Hematopoietic multipotent progenitor cell treated with erythropoietin and hydrocortisone succinate and interleukin-3 and kit ligand, for 15 days (in vitro differentiated cells): ENCODE measurements around the gene ATP13A3.

Experiments
- DNase-seq: peaks from one replicate; pipeline ENCODE4 v3.0.0-alpha.2; 2015; ENCODE audit warnings: low spot score

ATP13A3 gene

DNA sequence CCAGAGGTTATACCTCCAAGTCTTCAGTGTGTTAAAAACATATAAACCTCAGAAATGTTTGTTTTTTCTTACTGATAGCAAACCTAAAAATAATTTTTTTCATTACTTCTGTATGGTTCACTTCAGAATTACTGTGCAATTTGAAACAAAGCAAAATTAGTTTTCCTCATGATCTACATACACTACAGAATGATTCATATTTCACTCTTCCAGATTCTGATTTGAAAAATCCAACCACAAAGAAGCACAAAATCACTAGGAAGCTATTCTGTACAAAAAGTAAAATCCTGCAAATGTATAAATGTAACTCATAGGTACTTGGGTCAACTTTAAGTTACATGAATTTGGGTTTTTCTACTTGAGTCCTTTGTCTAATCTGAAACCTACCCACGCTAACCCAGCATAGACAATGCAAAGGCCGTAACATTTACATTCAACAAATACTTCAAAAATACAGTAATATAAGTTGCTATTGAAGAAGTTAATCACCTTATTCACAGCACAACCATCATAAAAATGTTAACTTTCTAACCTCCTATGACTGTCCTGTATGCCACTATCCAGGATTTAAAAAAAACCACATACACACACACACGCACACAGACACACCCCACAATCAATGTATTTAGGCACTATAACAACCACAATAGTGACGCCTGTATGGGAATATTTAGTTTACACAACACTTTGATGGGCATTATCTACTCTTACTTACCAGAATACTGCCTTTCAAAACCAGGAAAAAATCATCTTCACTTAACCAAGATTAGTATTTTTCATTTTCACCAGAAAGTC, 11.5 kb downstream of the ATP13A3 start:
- DNase-seq, result no peak

DNA sequence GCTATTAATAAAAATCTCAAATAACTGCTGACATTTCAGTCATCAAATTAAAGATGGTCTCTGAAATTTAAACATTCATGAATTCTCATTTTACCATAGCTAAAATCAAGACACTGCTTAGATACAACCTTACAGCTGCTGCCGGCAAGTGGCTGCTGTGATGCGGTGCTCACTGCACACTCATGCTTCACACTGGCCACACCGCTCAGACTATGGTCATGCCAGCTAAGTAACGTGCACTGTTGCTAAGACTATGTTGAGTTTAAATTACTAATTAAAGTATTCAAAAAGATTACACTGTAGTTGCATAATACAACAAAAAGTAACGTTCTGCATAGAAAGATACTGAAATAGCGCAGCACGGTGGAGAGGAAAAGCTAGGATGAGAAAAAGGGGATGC, 12.1 kb downstream of the ATP13A3 start:
- no peak for DNase-seq

DNA sequence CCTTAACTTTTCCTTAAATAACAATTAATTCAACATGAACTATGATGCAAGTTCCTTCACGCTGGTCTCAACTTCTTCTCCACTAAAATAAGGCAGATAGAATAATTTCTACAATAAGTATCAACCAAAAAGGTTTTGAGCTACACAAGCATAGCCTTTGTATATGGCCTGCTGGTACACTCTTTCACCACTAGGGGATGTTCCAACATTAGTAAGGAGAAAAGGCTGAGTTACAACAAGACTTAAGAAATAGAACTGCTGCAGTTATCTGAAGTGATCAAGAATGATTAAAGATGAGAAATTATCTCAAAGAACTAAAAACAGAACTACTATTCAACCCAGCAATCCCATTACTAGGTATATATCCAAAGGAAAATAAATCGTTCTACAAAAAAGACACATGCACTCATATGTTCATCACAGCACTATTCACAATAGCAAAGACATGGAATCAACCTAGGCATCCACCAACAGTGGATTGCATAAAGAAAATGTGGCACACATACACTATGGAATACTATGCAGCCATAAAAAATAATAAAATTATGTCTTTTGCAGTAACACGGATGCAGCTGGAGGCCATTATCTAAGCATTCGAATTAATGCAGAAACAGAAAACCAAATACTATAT, 14.4 kb downstream of the ATP13A3 start:
- DNase-seq, result peak; percentile 82

DNA sequence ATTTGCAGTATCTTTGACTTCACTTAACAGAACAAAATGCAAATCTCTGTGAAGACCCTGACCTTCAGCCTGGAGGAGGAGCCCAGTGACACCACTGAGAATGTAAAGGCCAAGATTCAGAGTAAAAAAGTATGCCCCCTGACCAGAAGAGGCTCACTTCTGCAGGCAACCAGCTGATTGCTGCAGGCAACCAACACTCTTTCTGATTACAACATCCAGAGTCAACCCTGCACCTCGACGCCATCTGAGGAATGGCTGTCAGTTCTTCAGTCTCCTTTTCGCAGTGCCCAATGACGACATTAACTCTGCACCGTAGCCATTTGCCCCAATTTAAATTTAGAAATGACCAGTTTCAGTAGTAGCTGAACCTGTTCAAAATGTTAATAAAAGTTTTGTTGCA, 14.9 kb downstream of the ATP13A3 start:
- no peak for DNase-seq

DNA sequence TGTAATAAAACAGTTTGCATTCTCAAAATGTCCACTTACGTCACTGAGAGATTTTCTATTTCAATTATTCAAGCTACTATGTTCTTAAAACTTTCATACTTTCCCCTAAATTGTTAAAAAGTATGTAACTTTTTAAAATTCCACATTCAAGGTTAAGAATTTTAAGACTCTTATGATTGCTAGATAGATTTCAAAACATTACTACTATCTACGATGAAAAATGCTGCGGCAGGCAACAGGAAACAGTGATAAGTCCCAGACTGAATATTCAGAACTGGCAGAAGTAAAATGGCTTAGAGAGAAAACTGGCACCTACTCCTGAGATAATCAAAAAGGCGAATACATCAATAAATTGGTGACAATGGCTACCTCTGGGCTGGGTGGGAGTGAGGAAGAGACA, 16.2 kb downstream of the ATP13A3 start:
- DNase-seq, result no peak

DNA sequence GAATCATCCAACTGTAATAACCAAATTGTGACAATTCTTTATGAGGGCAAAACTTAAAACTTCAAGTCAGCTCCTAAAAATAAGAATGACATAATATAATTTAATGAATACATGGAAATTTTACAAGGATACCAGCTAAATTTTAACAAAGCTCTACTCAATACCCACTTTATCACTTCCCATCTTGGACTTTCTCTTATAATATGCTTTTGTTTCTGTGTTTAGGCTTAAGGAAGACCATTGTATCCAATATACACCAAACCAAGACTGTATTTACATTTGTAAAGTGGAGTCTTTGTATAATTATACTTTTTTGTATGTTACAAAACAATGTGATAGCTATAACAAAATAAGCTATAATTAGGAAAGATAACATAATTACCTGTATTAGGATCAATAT, 16.8 kb downstream of the ATP13A3 start:
- no peak for DNase-seq

DNA sequence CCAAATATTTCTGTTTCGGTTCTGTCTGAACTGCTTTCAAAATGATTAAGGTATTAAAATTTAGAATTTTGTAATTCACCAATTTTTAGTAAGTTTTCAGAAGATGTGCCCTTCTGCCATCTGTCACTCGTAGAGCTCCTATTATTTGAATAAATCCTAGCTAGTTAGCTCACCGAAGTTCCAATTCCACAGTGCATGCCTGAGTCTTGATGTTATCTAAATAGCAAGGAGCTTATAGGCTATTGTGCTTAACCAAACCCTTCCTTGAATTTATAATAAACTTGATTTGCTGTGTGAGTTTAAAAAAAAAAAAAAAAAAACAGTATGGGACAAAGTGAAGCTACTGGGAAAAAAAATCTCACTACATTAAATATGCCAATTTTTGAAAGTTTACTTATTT, 18.7 kb downstream of the ATP13A3 start:
- DNase-seq, result no peak

DNA sequence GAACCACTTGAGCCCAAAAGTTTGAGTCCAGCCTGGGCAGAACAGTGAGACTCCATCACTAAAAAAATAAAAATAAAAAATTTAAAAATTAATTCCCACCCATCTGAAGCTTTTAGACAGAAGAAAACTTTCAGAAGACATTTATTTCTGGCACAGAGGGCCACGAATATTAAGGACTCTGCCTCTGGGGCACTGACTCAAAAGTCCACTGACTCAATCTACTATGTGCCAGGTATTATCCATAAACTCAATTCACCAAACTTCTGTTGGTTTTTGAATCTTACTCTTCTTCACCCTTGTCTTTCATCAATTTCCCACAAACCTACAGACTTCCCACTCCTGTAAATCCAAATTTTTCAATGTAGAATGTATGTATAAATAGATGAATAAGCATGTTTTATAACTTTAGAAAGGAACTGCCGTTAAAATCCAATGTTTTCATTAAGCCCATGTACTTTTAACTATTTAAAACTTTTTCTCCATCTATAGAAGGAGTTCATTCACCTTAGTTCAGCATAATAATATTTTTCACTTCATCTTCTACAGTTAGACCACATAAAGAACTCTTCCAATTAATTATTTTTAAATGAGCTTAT, 19.9 kb downstream of the ATP13A3 start:
- DNase-seq, result no peak

DNA sequence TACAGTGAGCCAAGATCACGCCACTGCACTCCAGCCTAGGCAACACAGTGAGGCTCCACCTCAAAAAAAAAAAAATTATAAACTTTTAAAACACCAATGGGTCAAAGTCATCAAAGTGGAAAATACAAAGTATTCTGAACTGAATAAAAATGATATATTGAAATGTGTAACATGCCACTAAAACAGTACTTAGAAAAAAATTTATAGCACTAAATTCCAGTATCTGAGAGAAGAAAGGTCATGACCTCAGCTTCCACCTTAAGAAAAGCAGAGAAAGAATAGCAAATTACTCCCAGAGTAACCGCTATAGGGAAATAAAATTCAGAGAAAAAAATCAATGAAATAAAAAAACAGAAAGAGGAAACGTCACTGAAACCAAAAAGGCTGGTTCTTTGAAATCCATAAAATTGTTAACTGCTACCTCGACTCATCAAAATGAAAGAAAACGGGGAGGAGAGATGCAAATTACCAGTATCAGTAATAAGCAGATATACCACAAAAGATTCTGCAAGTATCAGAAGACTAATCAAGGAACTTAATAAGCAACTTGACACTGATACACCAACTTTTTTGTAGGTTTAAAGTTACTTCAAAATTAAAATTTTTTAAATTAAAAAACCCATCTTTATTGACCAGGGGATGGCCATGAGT, 20.8 kb downstream of the ATP13A3 start:
- no peak for DNase-seq

DNA sequence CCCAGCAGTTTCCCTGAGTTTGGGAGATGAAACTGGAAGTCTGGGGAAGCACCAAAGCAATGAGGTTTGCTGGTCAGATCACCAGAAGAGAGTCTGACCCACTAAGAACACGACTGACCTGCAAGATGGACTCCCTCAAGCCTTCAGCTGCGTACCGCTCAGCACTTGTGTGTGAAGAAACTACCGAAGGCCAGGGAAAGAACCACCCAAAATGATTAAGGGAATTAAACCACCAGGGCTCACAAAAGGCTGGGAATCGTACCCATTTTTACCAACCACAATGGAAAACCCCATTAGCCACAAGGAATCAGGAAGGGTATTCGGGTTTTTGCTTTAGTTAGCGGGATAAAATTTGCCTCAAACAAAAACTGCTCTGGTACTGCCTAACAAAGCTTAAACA, 21.6 kb downstream of the ATP13A3 start:
- DNase-seq, result no peak

DNA sequence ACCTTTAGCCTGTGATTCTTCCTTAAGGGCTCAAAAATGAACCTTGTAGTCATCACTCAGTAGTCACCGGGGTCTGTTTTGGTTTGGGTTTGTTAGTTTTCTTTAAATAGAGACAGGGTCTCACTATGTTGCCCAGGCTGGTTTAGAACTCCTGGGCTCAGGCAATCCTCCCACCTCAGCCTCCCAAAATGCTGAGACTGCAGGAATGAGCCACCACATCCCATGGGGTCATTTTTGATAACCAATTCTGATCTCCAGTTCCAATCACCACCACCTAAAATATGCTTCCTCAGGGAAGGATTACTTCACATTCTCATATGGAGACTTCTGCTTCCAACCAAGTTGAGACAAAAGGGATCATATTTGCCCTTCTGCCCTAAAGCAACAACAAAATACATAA, 22.1 kb downstream of the ATP13A3 start:
- DNase-seq, result no peak

DNA sequence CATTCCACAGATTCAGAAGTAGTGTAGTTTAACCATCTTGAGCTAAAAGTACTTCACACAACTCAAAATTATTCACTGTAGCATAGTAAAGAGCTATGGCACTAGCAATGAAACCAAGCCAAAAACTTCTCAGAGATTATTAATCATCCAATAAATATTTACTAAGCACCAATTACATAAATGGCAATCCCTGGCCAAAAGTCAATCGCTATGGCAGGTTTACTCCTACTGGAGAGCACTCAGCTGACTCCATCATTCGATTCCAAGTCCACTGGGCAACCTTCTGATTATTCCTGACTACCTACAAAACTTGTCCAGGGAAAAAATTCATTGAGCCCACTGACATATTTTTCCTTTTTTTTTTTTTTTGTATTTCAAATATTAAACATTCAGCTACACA, 23.9 kb downstream of the ATP13A3 start:
- DNase-seq, result no peak

DNA sequence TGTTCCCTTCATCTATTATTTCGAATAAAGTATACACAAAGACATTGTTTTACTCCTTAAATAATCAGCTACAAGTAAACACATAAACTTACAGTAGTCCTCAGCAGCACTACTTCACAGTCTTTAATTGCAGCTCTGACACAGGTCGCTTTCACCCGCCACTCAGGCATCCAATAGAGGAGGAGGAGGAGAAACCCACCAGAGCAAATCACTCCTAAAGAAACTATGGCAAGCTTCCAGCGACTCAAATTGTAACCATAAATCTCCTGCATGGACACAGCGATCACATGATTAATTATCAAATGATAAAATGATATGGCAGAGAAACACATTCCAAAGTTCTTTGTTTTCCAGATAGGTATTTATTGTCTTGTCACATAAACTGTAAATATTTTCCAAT, 26.2 kb downstream of the ATP13A3 start:
- DNase-seq, result no peak

DNA sequence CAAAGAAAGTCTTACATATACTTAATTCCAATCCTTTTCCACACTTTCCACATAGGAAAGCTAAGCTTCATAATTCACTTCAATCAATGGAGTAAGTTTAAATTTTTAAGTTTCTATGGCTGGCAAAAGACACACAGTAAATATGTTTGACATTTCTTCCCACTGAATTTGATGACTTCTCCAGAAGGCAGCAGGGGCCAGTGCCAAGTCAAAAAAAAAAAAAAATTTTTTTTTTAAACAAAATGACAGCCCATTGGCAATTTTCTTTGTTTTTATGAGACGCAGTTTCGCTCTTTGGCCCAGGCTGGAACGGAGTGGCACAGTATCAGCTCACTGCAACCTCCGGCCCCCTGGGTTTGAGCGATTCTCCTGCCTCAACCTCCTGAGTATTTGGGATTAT, 28.7 kb downstream of the ATP13A3 start:
- DNase-seq, result no peak

DNA sequence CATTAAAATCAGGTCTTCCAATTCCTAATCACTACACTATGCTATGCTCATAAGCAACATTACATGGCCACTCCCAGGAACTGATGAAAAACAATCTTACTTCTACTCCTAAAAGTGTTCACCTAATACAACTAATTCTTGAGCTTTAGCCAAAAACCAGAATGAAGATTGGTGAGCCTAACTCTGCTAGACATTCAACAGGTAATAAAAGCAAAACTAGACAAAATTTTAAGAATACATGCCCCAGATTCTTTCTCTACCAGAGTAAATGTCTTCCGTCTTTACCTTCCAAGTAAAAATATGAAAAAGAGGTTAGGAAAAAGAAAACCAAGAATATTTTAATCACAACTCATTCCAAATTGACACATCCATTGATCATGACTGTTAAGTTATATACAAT, 31.3 kb downstream of the ATP13A3 start:
- no peak for DNase-seq

DNA sequence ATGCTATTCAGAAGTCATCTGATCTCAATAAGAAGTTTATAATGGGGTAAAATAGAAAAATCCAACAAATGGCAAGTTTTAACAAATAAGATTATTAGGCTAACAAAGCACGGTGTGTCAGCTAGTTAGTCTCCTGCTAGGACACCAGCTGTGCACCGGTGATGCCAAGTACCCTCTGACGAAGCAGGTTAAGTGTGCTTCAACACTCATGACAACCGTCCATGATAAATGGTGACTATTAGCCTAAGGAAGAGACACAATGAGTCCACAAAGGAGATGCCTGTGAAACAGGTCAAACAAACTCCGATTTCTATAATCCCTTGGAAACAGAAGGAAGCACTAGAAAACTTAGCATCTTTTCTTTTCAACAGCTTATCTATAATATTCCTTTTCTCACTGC, 36.5 kb downstream of the ATP13A3 start:
- DNase-seq, result no peak

DNA sequence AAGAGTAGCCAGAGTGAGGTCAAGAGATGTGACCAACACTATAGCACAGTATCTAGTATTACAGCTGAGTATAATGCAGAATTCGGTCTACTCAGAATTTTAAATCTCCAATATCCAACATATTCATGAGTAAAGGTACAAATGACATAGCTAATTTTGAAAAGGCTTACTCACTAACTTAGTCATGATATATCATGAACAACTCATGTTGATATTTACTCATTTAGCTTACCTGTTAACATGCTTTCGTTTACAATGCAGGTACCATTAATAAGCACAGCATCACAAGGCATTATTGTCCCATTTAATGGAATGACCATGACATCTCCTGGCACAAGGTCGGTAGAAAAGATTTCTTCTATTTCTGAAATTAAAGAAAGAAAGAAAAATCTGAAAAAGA, 36.9 kb downstream of the ATP13A3 start:
- no peak for DNase-seq

DNA sequence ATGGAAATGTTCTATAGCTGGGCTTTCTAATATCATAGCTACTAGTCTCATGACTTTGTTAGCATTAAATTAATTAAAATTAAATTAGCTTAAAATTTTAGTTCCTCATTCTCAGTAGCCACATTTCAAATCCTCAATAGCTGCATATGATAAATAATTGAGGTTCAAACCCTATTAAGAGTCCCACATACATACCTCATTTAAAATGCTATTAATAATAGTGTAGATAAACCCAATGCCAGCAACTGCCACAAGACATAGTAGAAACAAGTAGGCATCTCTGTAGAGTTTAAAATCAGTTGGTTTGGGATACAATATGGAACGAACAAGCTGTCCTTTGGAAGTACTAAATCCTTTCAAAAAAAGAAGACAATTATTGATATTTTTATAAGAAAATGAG, 39.1 kb downstream of the ATP13A3 start:
- DNase-seq, result no peak

DNA sequence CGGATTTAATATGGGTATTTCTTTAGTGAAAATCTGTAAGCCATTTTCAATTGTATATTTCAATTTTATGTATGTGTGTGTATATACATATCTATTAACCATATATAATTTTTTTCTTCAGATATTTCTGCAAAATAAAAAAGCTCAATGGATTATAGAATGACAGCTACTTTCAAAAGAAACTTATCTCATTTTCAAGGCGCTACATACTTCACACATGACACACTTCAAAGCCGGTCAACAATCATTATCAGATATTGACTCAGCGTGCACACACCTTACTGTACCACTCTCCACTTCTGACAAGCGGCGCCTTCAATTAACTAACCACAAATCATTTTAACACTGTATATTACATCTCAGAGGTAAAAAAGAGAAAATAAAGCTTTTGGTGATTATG, 39.6 kb downstream of the ATP13A3 start:
- DNase-seq, result peak; percentile 14

DNA sequence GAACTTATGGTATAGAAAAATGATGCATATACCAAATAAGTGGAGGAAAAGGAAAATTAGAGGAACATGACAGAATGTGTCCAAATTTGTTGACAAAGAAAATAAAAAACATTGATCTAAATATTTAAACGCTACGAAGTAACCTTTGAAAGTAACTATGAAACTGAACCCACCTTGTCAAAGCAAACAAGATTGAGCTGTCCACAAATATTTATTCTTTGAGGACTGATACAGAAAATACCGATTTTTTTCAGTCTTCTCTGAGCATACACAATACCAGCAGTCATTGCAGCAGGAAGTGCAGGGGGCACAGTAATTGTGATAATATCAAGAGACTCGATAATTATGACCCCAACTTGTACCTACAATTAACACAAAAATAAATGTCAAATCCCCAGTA, 40.0 kb downstream of the ATP13A3 start:
- no peak for DNase-seq

DNA sequence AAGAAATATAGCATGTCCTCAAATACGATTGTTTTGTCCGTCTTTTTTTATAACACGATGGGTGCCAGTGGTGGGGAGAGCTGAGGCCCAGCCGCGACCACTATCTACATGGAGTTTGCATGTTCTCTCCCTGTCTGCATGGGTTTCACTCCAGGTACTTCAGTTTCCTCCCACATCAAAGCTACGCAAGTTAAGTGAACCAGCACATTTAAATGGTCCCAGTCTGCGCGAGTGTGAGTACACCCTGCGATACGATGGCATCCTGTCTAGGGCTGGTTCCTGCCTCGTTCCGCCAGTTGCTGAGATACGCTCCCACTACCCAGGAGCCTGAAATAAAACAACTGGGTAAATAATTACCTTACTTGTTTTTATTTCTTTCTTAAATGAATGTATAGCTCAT, 40.6 kb downstream of the ATP13A3 start:
- no peak for DNase-seq

DNA sequence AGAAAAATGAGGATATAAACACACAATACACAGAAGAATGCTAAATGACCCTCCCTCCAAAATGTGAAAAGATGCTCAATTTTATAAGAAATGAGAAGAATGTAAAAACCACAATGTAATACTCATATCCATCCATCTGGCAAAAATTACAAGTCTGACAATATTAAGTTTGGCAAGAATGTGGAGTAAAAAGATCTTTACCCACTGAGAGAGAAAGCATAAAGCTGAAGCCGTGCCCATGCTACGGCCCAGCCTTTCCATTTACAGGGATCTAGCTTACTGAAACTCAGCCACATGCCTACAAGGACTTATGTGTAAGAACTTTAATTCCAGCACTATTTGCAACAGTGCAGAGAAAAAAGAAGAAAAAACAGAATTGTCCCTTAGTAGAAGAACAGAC, 42.9 kb downstream of the ATP13A3 start:
- DNase-seq, result no peak

DNA sequence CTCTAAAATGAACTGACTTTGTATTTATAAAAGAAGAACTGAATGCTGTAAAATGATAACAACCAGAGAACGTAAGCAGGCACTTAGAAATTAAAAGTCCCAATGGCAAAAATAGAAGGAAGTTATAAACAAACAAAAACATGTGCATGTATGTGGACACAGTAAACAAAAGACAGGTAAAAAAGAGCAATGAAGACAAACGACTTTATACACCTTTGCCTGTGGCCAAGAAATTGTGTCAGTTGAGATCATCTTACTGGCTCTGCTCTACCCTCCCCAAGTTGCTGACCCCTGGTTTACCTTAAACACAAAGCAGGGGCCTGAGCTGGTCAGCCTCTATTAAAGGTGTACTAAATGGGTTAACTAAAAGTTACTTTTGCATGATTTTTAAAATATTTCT, 46.0 kb downstream of the ATP13A3 start:
- no peak for DNase-seq
